K562 (cell line): ENCODE measurements around the gene TMEM107. TPM values are rescaled to one million over a fixed set of nuclear protein-coding genes. Genes with fewer than 3 reads are reported as not detected.

Source experiments
- CHD4 ChIP-seq: fragments of 200-600 bp; sonication (generic); IDR thresholded peaks from 3 replicates; pipeline ENCODE4 v1.6.1; 2012; ENCODE audit warnings: low read depth, mild to moderate bottlenecking, mixed read lengths, low read length, inconsistent platforms; ENCODE audit not compliant: insufficient read depth, insufficient replicate concordance, poor library complexity, severe bottlenecking
- GABPB1 ChIP-seq: sonication (generic); formaldehyde crosslinking; IDR thresholded peaks from 2 replicates; pipeline ENCODE4 v1.8.0; 2022; ENCODE audit warnings: mild to moderate bottlenecking, missing genetic modification reagents
- GATAD2B ChIP-seq: fragments of 450-650 bp; IDR thresholded peaks from 2 replicates; pipeline ENCODE4 v1.6.1; 2017; ENCODE audit warnings: mild to moderate bottlenecking, borderline replicate concordance
- HMGXB4 ChIP-seq: sonication (generic); formaldehyde crosslinking; IDR thresholded peaks from 2 replicates; pipeline ENCODE4 v1.8.1; 2023; ENCODE audit warnings: mild to moderate bottlenecking, missing genetic modification reagents
- IFI16 ChIP-seq: fragments of 250-450 bp; sonication (Bioruptor Pico); IDR thresholded peaks from 2 replicates; pipeline ENCODE4 v2.1.2; 2022; ENCODE audit warnings: mild to moderate bottlenecking, inconsistent platforms
- MTA2 ChIP-seq: fragments of 450-650 bp; IDR thresholded peaks from 2 replicates; pipeline ENCODE4 v1.6.1; 2016; ENCODE audit warnings: low read depth
- RBM22 ChIP-seq: fragments of 200-400 bp; formaldehyde crosslinking; IDR thresholded peaks from 2 replicates; pipeline ENCODE4 v1.6.1; 2018; ENCODE audit warnings: low read length, low read depth; ENCODE audit not compliant: poor library complexity, severe bottlenecking
- THRB ChIP-seq: fragments of 450-650 bp; formaldehyde crosslinking; conservative IDR thresholded peaks from 2 replicates; pipeline ENCODE4 v1.4.0; 2022; ENCODE audit warnings: mild to moderate bottlenecking, missing genetic modification characterization
- ZBTB11 ChIP-seq, 3 experiments: fragments of 200-800 bp in 1 of 3; fragments of 250-450 bp in 1 of 3; fragments of 450-650 bp in 1 of 3; sonication (Bioruptor Pico) in 1 of 3; sonication (Bioruptor generic) in 1 of 3; formaldehyde crosslinking in 1 of 3; IDR thresholded peaks; 2 replicates each; pipeline versions ENCODE4 v1.6.1 to v1.8.0; 2016 to 2022; ENCODE audit warnings: mild to moderate bottlenecking in 2 of 3, missing genetic modification characterization in 2 of 3, missing compliant biosample characterization in 1 of 3, moderate library complexity in 1 of 3
- ZNF12 ChIP-seq: sonication (generic); formaldehyde crosslinking; IDR thresholded peaks from 2 replicates; pipeline ENCODE4 v1.4.0; 2020; ENCODE audit warnings: mild to moderate bottlenecking, missing genetic modification reagents
- ZNF263 ChIP-seq: sonication (generic); formaldehyde crosslinking; IDR thresholded peaks from 2 replicates; pipeline ENCODE4 v1.8.0; 2022; ENCODE audit warnings: mild to moderate bottlenecking, missing genetic modification reagents, borderline replicate concordance
- ZNF668 ChIP-seq: fragments of 250-450 bp; sonication (Bioruptor Pico); IDR thresholded peaks from 2 replicates; pipeline ENCODE4 v1.8.0; 2022; ENCODE audit warnings: mild to moderate bottlenecking, inconsistent platforms
- polyA plus RNA-seq, 8 experiments: library from polyadenylated mRNA; depleted of rRNA in 4 of 8; stranded (reverse) in 5 of 8; unstranded in 3 of 8; fragments of >200 nt; fragmentation: Nextera tagmentation in 2 of 8; fragmentation: Illumina TruSeq in 1 of 8; extraction: Ambion mirVana in 2 of 8; extraction: Trizol in 1 of 8; gene quantifications; 2 replicates each; pipeline versions ENCODE4 v1.2.1 to v1.2.3, GENCODE V29; 2011 to 2014; ENCODE audit warnings: inconsistent platforms in 1 of 8, missing spikeins in 1 of 8
- total RNA-seq, 7 experiments: library from RNA; depleted of rRNA in 6 of 7; stranded (reverse); fragments of >200 nt in 6 of 7; fragmentation: Illumina TruSeq in 2 of 7; extraction: Trizol in 2 of 7; gene quantifications; 2 replicates each; pipeline versions ENCODE4 v1.2.1 to v1.2.3, GENCODE V29; 2011 to 2021; ENCODE audit warnings: low replicate concordance in 1 of 7
- TF ChIP-seq, protein P1 (sequence below): fragments of 250-450 bp; sonication (Bioruptor Pico); IDR thresholded peaks from 2 replicates; pipeline ENCODE4 v1.8.0; 2021; ENCODE audit warnings: moderate library complexity, mild to moderate bottlenecking, inconsistent platforms

TMEM107 gene
- total and polyA plus RNA-seq, 9 of the 15 experiments (the other 6 are each of a cell fraction or from before 2014, with no cell fraction given) = 7.1 to 26.2 (median 16.9) TPM

- TF ChIP-seq HMGXB4 = peak; percentile 85; the same call in 1 of the 2 replicates
- TF ChIP-seq RBM22 = no peak
- TF ChIP-seq ZNF668 (CRISPR knock-in tag) = no peak
- TF ChIP-seq ZNF263 (CRISPR knock-in tag) = peak; percentile 13; the same call in 1 of the 2 replicates
- no peak for TF ChIP-seq IFI16 (CRISPR knock-in tag)
- TF ChIP-seq GATAD2B = no peak
- TF ChIP-seq THRB (CRISPR knock-in tag) = no peak
- TF ChIP-seq ZBTB11 (CRISPR knock-in tag; IDR thresholded peaks at IDR 0.05) = no peak
- TF ChIP-seq CHD4 = no peak
- TF ChIP-seq MTA2 = no peak
- TF ChIP-seq ZNF12 (CRISPR knock-in tag) = 0 out of 2 replicates have a peak, but pooled peaks have one; percentile 53
- TF ChIP-seq, protein P1, sequence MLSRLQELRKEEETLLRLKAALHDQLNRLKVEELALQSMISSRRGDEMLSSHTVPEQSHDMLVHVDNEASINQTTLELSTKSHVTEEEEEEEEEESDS = no peak
- TF ChIP-seq GABPB1 (CRISPR knock-in tag) = no peak
Measured at GRCh38 chr17:8185582-8186445, 9.6 kb upstream of the TMEM107 start (continued).
